SKM-1 (cell line): Measurements from ENCODE around the gene DNAAF2.
"Not testable (repeated sequence)": the region's sequence is repeated elsewhere in the genome, so short reads cannot be mapped to it uniquely, and the experiment has no call there.

Experiments used
- DNase-seq: peaks from one replicate; lab custom pipeline; 2025; ENCODE audit not compliant: unreplicated experiment; lab: John Stamatoyannopoulos, UW

The DNAAF2 gene

GRCh38 chr14:49584981-49585640 lies 49.9 kb downstream of the DNAAF2 start:
- not testable (repeated sequence) for DNase-seq

DNA sequence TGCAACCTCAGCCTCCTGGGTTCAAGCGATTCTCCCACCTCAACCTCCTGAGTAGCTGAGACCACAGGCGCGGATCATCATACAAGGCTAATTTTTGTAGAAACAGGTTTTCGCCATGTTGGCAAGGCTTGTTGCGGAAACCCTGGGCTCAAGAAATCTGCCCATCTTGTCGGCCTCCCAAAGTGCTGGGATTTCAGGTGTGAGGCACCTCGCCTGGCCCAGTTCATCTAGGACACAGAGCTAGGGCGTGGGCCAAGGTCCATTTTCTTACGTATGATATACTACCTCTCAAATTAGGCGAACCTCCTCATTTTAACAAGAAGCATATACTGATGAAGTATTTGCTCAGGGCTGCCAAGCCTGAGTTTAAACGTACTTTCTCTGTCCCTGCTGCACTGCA lies 51.0 kb downstream of the DNAAF2 start:
- DNase-seq = no peak

GRCh38 chr14:49583629-49584028 lies 51.4 kb downstream of the DNAAF2 start:
- DNase-seq = no peak

DNA sequence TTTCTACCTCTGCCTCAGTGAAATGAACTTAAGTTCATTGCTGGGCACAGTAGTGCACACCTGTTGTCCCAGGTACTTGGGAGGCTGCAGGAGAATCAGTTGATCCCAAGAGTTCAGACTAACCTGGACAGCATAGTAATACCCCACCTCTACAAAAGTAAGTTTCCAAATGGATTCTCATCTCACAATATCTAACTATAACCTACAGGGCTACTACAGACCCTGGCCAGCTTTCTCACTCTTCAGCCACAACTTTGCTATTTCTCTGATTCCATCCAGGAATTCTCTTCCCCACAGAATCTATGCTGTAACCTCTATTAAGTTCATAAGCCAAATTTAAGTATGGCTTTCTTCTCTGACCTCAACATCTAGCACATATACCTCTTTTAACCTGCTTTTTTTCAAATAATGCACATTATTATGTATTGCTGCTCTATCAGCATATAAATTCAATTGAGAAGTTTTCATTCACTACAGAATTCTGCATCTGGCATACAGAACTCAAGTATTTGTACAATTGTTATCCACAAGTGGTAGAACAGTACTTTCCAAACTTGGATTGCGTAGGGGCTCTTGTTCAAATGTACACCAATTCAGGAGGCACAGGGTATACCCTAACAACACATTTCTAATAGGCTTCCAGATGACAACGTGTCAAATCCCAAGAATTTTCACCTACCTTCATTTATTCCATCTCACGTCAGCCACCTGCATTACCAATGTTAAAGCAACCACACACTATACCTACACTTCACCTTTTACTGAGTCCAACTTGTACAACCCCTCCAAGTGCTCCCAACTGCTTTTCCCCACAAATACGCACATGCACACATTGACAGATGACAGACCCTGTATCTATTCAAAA lies 52.7 kb downstream of the DNAAF2 start:
- no peak for DNase-seq

GRCh38 chr14:49581209-49582112 lies 53.6 kb downstream of the DNAAF2 start:
- DNase-seq = no peak

DNA sequence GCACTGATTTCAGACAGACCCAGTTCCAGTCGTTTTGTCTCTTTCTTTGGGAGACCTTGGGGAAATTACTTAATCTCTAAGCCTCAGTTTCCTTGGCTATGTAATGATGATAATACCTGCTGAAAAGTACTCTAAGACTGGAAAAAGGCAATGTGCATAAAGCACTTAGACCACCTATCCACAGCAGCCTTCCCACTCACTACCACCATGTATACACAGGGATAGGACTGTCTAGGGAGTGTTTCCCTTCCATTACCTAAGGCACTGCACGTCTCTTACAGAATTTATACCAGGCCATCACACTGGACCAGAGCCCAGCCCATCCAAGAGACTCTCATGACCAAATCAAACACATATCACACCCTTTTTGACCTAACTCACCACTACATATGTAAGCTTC lies 55.2 kb downstream of the DNAAF2 start:
- DNase-seq = no peak

GRCh38 chr14:49578141-49578540 lies 56.9 kb downstream of the DNAAF2 start:
- no peak for DNase-seq
